PFSK-1 (cell line): ENCODE data around the gene GABARAP.

Experiments used
- FOXP2 ChIP-seq: optimal IDR thresholded peaks from 2 replicates; pipeline ENCODE3; 2011; ENCODE audit warnings: borderline replicate concordance, control low read depth, inconsistent platforms; ENCODE audit not compliant: insufficient read depth; ENCODE audit errors: extremely low read length, extremely low read depth
- POLR2AphosphoS5 ChIP-seq: IDR thresholded peaks from 2 replicates; pipeline ENCODE4 v1.6.1; 2012; ENCODE audit warnings: low read depth, mild to moderate bottlenecking, control low read depth, low read length, moderate library complexity
- REST ChIP-seq, 2 experiments: IDR thresholded peaks; 2 replicates each; pipeline versions ENCODE4 v1.6.1 to v1.8.0; 2011 to 2012; ENCODE audit warnings: low read depth in 2 of 2, low read length in 2 of 2, control low read depth in 1 of 2, inconsistent platforms in 1 of 2, mild to moderate bottlenecking in 1 of 2, moderate library complexity in 1 of 2; ENCODE audit not compliant: insufficient read depth in 1 of 2
- SIN3A ChIP-seq: IDR thresholded peaks from 2 replicates; pipeline ENCODE4 v1.6.1; 2012; ENCODE audit warnings: mild to moderate bottlenecking, low read length, moderate library complexity, borderline replicate concordance; ENCODE audit not compliant: insufficient read depth
- TAF1 ChIP-seq: IDR thresholded peaks from 2 replicates; pipeline ENCODE4 v1.6.1; 2012; ENCODE audit warnings: low read length, control low read depth, borderline replicate concordance; ENCODE audit not compliant: insufficient read depth

DNA sequence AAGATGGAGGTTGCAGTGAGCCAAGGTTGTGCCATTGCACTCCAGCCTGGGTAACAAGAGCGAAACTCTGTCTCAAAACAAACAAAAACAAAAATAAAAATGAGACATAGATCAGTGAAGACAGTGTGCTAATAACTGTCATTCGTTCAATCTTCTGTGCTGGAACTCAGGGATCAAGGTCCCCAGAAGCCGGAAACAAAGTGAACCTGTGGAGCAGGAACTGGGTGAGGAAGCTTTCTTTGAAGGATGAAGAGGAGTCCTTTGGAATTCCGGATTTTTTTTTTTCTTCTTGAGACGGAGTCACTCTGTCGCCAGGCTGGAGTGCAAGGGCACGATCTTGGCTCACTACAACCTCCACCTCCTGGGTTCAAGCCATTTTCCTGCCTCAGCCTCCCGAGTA is 37.2 kb upstream of the GABARAP start:
- no peak for TF ChIP-seq POLR2AphosphoS5
- no peak for TF ChIP-seq TAF1
- no peak for TF ChIP-seq REST (IDR thresholded peaks at IDR 0.05; ENCODE audit: insufficient read depth in 1 of 2, low read depth in 2 of 2, low read length in 2 of 2)
- TF ChIP-seq FOXP2, result no peak
- TF ChIP-seq SIN3A, result no peak
